CD4-positive, alpha-beta T cell treated with Interleukin-15 for 1 hour (primary cell): ENCODE results near the gene SCAP.
"Not testable (repeated sequence)": the region's sequence is repeated elsewhere in the genome, so short reads cannot be mapped to it uniquely, and the experiment has no call there.

Experiments
- DNase-seq: peaks from one replicate; pipeline ENCODE4 v3.0.0-alpha.2; 2020

Gene SCAP

GRCh38 chr3:47394140-47394870 is 81.4 kb downstream of the SCAP start:
- DNase-seq, result no peak

- DNase-seq, result no peak
Measured at GRCh38 chr3:47392933-47393332, 82.8 kb downstream of the SCAP start.

GRCh38 chr3:47385796-47386195 is 89.9 kb downstream of the SCAP start:
- DNase-seq, result no peak

GRCh38 chr3:47385007-47385406 is 90.7 kb downstream of the SCAP start:
- no peak for DNase-seq

- no peak for DNase-seq
Measured at GRCh38 chr3:47384425-47384824, 91.3 kb downstream of the SCAP start.

GRCh38 chr3:47381317-47382157 is 94.2 kb downstream of the SCAP start:
- DNase-seq, result peak; percentile 78

- peak; percentile 98 for DNase-seq
Measured at GRCh38 chr3:47380601-47381316, 95.0 kb downstream of the SCAP start, which contains the start of gene PTPN23. PTPN23 (plus strand) TSS chr3:47381021; CDS start chr3:47381097, 76 bp downstream.

GRCh38 chr3:47380026-47380600 is 95.6 kb downstream of the SCAP start:
- no peak for DNase-seq

- DNase-seq, result no peak
Measured at GRCh38 chr3:47379411-47379899, 96.3 kb downstream of the SCAP start.

GRCh38 chr3:47378869-47379268 is 96.9 kb downstream of the SCAP start:
- DNase-seq, result no peak

- DNase-seq, result no peak
Measured at GRCh38 chr3:47377186-47377585, 98.6 kb downstream of the SCAP start.

GRCh38 chr3:47376393-47376792 is 99.3 kb downstream of the SCAP start:
- no peak for DNase-seq

GRCh38 chr3:47374587-47374986 is 101.2 kb downstream of the SCAP start:
- no peak for DNase-seq

GRCh38 chr3:47370887-47371697 is 104.6 kb downstream of the SCAP start:
- DNase-seq, result peak; percentile 35

- not testable (repeated sequence) for DNase-seq
Measured at GRCh38 chr3:47370020-47370419, 105.7 kb downstream of the SCAP start.

GRCh38 chr3:47367631-47368030 is 108.1 kb downstream of the SCAP start:
- no peak for DNase-seq

- DNase-seq, result no peak
Measured at GRCh38 chr3:47366833-47367232, 108.9 kb downstream of the SCAP start.

GRCh38 chr3:47365213-47366153 is 110.3 kb downstream of the SCAP start:
- no peak for DNase-seq
